Measurements from ENCODE around the gene RLBP1.

DNA sequence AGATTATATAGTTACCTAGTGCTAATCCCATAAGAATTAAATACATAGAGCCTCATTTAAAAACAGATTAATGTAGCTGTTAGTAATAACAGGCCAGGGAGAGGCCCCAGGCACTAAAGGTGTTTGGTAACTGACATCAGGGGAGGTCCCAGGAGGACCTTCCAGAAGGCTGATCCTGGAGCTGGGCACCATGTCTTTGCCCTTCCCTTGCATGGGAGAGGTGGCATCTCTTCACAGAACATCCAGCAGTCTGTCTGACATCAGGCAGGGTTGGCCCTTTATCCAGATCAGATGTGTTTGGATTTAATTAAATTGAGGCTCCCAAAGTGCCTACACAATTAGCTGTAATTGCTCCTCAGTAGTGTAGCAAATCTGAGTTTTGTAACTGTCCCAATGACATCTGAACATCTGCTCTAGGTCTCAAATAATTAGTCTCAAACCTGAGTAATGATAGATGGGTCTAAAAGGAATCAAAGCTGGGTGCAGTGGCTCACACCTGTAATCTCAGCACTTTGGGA lies 53.0 kb downstream of the RLBP1 start:
- TF ChIP-seq, protein P1, sequence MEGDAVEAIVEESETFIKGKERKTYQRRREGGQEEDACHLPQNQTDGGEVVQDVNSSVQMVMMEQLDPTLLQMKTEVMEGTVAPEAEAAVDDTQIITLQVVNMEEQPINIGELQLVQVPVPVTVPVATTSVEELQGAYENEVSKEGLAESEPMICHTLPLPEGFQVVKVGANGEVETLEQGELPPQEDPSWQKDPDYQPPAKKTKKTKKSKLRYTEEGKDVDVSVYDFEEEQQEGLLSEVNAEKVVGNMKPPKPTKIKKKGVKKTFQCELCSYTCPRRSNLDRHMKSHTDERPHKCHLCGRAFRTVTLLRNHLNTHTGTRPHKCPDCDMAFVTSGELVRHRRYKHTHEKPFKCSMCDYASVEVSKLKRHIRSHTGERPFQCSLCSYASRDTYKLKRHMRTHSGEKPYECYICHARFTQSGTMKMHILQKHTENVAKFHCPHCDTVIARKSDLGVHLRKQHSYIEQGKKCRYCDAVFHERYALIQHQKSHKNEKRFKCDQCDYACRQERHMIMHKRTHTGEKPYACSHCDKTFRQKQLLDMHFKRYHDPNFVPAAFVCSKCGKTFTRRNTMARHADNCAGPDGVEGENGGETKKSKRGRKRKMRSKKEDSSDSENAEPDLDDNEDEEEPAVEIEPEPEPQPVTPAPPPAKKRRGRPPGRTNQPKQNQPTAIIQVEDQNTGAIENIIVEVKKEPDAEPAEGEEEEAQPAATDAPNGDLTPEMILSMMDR (IDR thresholded peaks at IDR 0.05), result no peak
- no peak for TF ChIP-seq POLR2A (IDR thresholded peaks at IDR 0.05)
